GM06990 (cell line): Measurements from ENCODE around the gene PLEKHA1.

Source experiments
- DNase-seq: peaks from one replicate; pipeline ENCODE4 v3.0.0-alpha.2; 2011; ENCODE audit not compliant: insufficient read length; ENCODE audit errors: extremely low read depth
- H3K27me3 ChIP-seq: replicated peaks from 2 replicates; pipeline ENCODE4 v1.6.0; 2011; ENCODE audit warnings: low read length; ENCODE audit not compliant: control insufficient read depth, insufficient read depth
- H3K36me3 ChIP-seq: 2 replicates; pipeline ENCODE4 v1.5.1; 2011; ENCODE audit warnings: low read length; ENCODE audit not compliant: control insufficient read depth, insufficient read depth
- H3K4me3 ChIP-seq: replicated peaks from 2 replicates; pipeline ENCODE4 v1.5.1; 2011; ENCODE audit warnings: low read depth, mild to moderate bottlenecking, control low read depth, low read length
- CTCF ChIP-seq: IDR thresholded peaks from 2 replicates; pipeline ENCODE4 v1.5.1; 2011; ENCODE audit warnings: low read length, control low read depth, mild to moderate bottlenecking, inconsistent platforms; ENCODE audit not compliant: insufficient read depth, poor library complexity, severe bottlenecking

PLEKHA1 gene

GRCh38 chr10:122455376-122456079, 81.0 kb downstream of the PLEKHA1 start:
- Histone ChIP-seq H3K27me3 (no peaks in the 10 kb centered on the region), H3K36me3 (no peaks in the 10 kb centered on the region), H3K4me3 (no peak overlapping the region)
- TF ChIP-seq CTCF: no peak
- no peak for DNase-seq

GRCh38 chr10:122457934-122458333, 83.4 kb downstream of the PLEKHA1 start:
- H3K27me3 ChIP-seq: 0 out of 2 replicates have a peak, but pooled peaks cover under 1% of the 10 kb centered on the region
- TF ChIP-seq CTCF: no peak
- H3K4me3 ChIP-seq: no peak overlapping the region
- no peaks in the 10 kb centered on the region for H3K36me3 ChIP-seq
- DNase-seq: no peak

GRCh38 chr10:122458693-122459092, 84.2 kb downstream of the PLEKHA1 start:
- Histone ChIP-seq H3K27me3 (peaks cover 2% of the 10 kb centered on the region; the same call in 1 of the 2 replicates), H3K36me3 (no peaks in the 10 kb centered on the region), H3K4me3 (no peak overlapping the region)
- DNase-seq: no peak
- TF ChIP-seq CTCF: no peak

- no peak for DNase-seq
- TF ChIP-seq CTCF: no peak
- no peaks in the 10 kb centered on the region for H3K36me3 ChIP-seq
- H3K27me3 ChIP-seq: peaks cover 2% of the 10 kb centered on the region; the same call in 1 of the 2 replicates
- no peak overlapping the region for H3K4me3 ChIP-seq
These were observed 85.2 kb downstream of the PLEKHA1 start for GRCh38 chr10:122459561-122460273.

- TF ChIP-seq CTCF: no peak
- DNase-seq: no peak
- H3K27me3 ChIP-seq: peaks cover 2% of the 10 kb centered on the region; the same call in 1 of the 2 replicates
- no peak overlapping the region for H3K4me3 ChIP-seq
- no peaks in the 10 kb centered on the region for H3K36me3 ChIP-seq
These were observed 86.4 kb downstream of the PLEKHA1 start for GRCh38 chr10:122460891-122461293.
